ENCODE measurements around the gene CLDN9. TPM values are rescaled to one million over a fixed set of nuclear protein-coding genes. Genes with fewer than 3 reads are reported as not detected.

The CLDN9 gene
- total and polyA plus RNA-seq, 10 donors, result 0.06 to 1.7 (median 0.44) TPM

DNA sequence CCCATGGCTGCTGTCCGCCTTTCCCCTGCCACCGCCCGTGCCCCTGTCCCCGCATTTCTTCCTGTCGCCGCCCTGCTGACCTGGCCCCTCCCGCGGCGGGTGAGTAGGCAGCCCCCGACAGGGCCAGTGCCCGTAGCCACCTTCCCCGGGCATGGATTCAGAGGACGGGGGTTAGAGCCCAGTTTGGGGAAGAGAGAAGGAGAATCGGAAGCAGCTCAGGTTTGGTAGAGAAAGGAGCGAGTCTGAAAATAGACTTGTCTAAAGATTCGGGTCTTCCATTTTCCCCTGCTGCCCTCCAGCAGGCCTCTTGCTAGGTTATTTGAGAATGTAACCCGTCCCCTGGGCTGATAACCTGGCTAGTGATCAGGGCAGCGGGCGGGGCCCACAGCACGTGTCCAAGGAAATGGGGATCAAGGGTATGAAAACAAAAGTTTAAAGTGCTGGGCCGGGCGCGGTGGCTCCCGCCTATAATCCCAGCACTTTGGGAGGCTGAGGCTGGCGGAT is 7.9 kb upstream of the CLDN9 start:
- intact Hi-C loops (cut with DNase I; ENCODE audit: low total_unique reads), result no loop called here
- Histone ChIP-seq H3K36me3 (no peaks in the 10 kb centered on the region), H3K27ac (peak overlapping the region in 7 of 8 donors; percentile 21 to 92 (median 76)), H3K4me1 (peaks cover 18 to 62% (median 44%) of the 10 kb centered on the region in 6 donors), H3K27me3 (replicated peaks in 1 of 7) (peaks cover 0 to 58% (median 8%) of the 10 kb centered on the region in 7 donors), H3K9me3 (no peaks in the 10 kb centered on the region), H3K4me3 (peak overlapping the region in 7 of 8 donors; percentile 9 to 72 (median 34))
- DNase-seq, result peak; percentile 89
- WGBS, 5 donors, result 12 to 21% (median 20%) methylated on average over 19 to 25 of the region's 25 CpGs
- TF ChIP-seq, protein P1, sequence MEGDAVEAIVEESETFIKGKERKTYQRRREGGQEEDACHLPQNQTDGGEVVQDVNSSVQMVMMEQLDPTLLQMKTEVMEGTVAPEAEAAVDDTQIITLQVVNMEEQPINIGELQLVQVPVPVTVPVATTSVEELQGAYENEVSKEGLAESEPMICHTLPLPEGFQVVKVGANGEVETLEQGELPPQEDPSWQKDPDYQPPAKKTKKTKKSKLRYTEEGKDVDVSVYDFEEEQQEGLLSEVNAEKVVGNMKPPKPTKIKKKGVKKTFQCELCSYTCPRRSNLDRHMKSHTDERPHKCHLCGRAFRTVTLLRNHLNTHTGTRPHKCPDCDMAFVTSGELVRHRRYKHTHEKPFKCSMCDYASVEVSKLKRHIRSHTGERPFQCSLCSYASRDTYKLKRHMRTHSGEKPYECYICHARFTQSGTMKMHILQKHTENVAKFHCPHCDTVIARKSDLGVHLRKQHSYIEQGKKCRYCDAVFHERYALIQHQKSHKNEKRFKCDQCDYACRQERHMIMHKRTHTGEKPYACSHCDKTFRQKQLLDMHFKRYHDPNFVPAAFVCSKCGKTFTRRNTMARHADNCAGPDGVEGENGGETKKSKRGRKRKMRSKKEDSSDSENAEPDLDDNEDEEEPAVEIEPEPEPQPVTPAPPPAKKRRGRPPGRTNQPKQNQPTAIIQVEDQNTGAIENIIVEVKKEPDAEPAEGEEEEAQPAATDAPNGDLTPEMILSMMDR (IDR thresholded peaks at IDR 0.05 in 8 of 11, conservative IDR thresholded peaks at IDR 0.05 in 3 of 11), result no peak
- TF ChIP-seq POLR2AphosphoS5 (IDR thresholded peaks at IDR 0.05) (peak in 1 of 3 donors; percentile 37), POLR2A (IDR thresholded peaks at IDR 0.05) (no peak)

DNA sequence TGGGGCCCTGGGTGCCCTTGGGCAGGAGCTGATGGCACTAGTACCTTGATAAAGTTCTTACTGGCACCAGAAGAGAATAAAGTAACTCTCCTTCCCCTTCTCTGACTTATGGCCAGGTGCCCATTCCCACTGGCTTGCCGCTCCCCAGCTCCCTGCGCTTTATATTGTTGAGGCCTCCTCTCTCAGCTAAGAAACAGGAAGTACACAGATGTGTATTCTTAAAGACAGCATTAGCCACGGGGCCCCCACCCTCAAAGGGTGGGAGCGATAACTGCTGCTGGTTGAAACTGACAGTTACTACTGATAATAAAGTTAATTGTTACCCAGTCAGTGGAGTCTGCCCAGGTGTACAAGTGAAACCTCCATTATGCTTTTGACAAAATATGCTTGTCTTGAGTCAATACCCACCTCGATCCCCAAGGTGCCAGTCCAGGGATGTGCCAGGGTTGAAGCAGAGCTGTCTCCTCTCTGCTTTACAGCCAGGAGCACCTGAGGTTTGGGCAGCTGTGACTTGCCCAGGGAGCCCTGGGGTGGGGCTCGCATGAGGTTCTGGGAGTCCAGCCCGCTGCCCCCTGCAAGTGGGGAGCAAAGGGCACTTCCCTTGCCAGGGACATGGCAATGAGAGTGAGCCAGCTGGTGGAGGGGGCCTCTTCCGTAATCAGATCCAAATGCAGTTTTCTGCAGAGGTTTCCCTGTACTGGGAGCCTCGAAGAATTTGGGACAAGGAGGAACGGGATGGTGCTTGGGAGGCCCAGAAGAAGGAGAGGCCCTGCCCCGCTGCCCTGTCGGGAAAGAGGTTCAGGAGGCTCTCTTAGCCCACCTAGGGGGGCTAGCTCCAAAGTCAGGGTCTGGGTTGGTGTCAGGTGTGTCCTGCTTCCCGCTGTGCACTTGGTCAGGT is 5.4 kb upstream of the CLDN9 start:
- peak overlapping the region in 7 of 8 donors; percentile 55 to 92 (median 83) for H3K27ac ChIP-seq

GRCh38 chr16:3007957-3008689 is 4.6 kb upstream of the CLDN9 start:
- 4 to 9% (median 7%) methylated on average over 16 to 17 of the region's 17 CpGs for WGBS, 5 donors
- H3K9me3 ChIP-seq, result no peaks in the 10 kb centered on the region
- TF ChIP-seq POLR2AphosphoS5 (IDR thresholded peaks at IDR 0.05) (peak; percentile 6 to 36 (median 33)), POLR2A (IDR thresholded peaks at IDR 0.05) (no peak)
- intact Hi-C loops (cut with DNase I; ENCODE audit: low total_unique reads), result no loop called here
- H3K27me3 ChIP-seq (replicated peaks in 1 of 7), result peaks cover 0 to 77% (median 21%) of the 10 kb centered on the region in 7 donors
- peak; percentile 88 for DNase-seq
- peak overlapping the region in 4 of 8 donors; percentile 16 to 59 (median 23) for H3K4me3 ChIP-seq
- H3K36me3 ChIP-seq, result no peaks in the 10 kb centered on the region
- H3K27ac ChIP-seq, result peak overlapping the region in 7 of 8 donors; percentile 55 to 92 (median 83)
- peaks cover 18 to 75% (median 44%) of the 10 kb centered on the region in 6 donors for H3K4me1 ChIP-seq

More for the DNA sequence above, 5.4 kb upstream of the CLDN9 start:
- Histone ChIP-seq H3K4me1 (peaks cover 18 to 72% (median 44%) of the 10 kb centered on the region in 6 donors), H3K4me3 (peak overlapping the region in 4 of 8 donors; percentile 16 to 59 (median 23)), H3K27me3 (replicated peaks in 1 of 7) (peaks cover 0 to 69% (median 15%) of the 10 kb centered on the region in 7 donors), H3K36me3 (no peaks in the 10 kb centered on the region), H3K9me3 (no peaks in the 10 kb centered on the region)
- WGBS, 5 donors, result 26 to 47% (median 33%) methylated on average over 12 to 13 of the region's 13 CpGs
- TF ChIP-seq POLR2AphosphoS5 (IDR thresholded peaks at IDR 0.05) (no peak), POLR2A (IDR thresholded peaks at IDR 0.05) (no peak)
- TF ChIP-seq, protein P1 (IDR thresholded peaks at IDR 0.05 in 8 of 11, conservative IDR thresholded peaks at IDR 0.05 in 3 of 11), result no peak
- intact Hi-C loops (cut with DNase I; ENCODE audit: low total_unique reads), result no loop called here
- DNase-seq, result no peak

DNA sequence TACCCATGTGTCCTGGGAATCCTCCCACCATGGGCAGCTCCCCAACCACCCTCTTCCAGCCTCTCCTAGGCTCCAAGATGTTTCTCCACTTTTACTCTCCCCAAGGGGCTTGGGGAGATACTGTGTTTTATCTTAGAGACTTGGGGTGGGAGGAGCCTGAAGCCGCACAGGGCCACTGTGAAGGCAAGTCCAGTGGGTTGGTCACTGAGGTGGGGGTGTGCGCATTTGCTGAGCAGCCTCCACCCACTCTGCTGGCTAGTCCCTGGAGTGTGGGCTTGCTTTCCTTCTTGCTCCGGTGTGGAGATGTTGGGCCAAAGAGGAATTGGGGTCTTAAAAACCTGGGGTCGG is 4.1 kb upstream of the CLDN9 start:
- H3K9me3 ChIP-seq, result no peaks in the 10 kb centered on the region
- WGBS, 5 donors, result 71 to 80% (median 77%) methylated on average over 4 of the region's 4 CpGs
- no peaks in the 10 kb centered on the region for H3K36me3 ChIP-seq
- intact Hi-C loops (cut with DNase I; ENCODE audit: low total_unique reads), result no loop called here
- H3K27me3 ChIP-seq (replicated peaks in 1 of 7), result peaks cover 0 to 83% (median 26%) of the 10 kb centered on the region in 7 donors
- peak overlapping the region in 6 of 8 donors; percentile 70 to 92 (median 84) for H3K27ac ChIP-seq
- TF ChIP-seq, protein P1 (IDR thresholded peaks at IDR 0.05 in 8 of 11, conservative IDR thresholded peaks at IDR 0.05 in 3 of 11), result no peak
- TF ChIP-seq POLR2A (IDR thresholded peaks at IDR 0.05) (no peak), POLR2AphosphoS5 (IDR thresholded peaks at IDR 0.05) (no peak)
- H3K4me1 ChIP-seq, result peaks cover 16 to 70% (median 39%) of the 10 kb centered on the region in 6 donors
- no peak for DNase-seq
- peak overlapping the region in 1 of 8 donors; percentile 59 for H3K4me3 ChIP-seq

Data from spleen (tissue), 11 donors.